Endometrial microvascular endothelial cells (primary cell): ENCODE data around the gene RNH1. TPM values are rescaled to one million over a fixed set of nuclear protein-coding genes. Genes with fewer than 3 reads are reported as not detected.

Source experiments
- in situ Hi-C: cut with HindIII; loops from 2 replicates; pipeline ENCODE4 v1.10.0; 2017; ENCODE audit warnings: low sequenced_read_pairs, low pct_unique_long_range_greater_than_20kb; ENCODE audit errors: inconsistent ontology term
- total RNA-seq: library from RNA; depleted of rRNA; stranded (reverse); fragments of >200 nt; gene quantifications from one replicate; pipeline ENCODE4 v1.2.3, GENCODE V29; 2015; ENCODE audit errors: inconsistent ontology term

Gene RNH1
- total RNA-seq, 1 donor from 2014 or later, result 278 TPM

GRCh38 chr11:489610-490185, 17.3 kb downstream of the RNH1 start:
- in situ Hi-C loops, result no loop called here

- in situ Hi-C loops, result no loop called here
Observed at GRCh38 chr11:488992-489391, 18.1 kb downstream of the RNH1 start.

GRCh38 chr11:488579-488978, 18.5 kb downstream of the RNH1 start:
- in situ Hi-C loops, result no loop called here

- in situ Hi-C loops, result no loop called here
Observed at GRCh38 chr11:488062-488461, 19.0 kb downstream of the RNH1 start.

GRCh38 chr11:487571-488021, 19.4 kb downstream of the RNH1 start:
- in situ Hi-C loops, result no loop called here

- in situ Hi-C loops, result no loop called here
Observed at GRCh38 chr11:486189-486588, 20.9 kb downstream of the RNH1 start.

GRCh38 chr11:484616-485015, 22.4 kb downstream of the RNH1 start:
- in situ Hi-C loops, result no loop called here

GRCh38 chr11:479311-479710, 27.7 kb downstream of the RNH1 start:
- in situ Hi-C loops, result no loop called here

- in situ Hi-C loops, result no loop called here
Observed at GRCh38 chr11:477052-477715, 29.9 kb downstream of the RNH1 start.

GRCh38 chr11:476416-476815, 30.6 kb downstream of the RNH1 start:
- in situ Hi-C loops, result no loop called here

GRCh38 chr11:475941-476340, 31.1 kb downstream of the RNH1 start:
- in situ Hi-C loops, result no loop called here

GRCh38 chr11:474914-475506, 32.0 kb downstream of the RNH1 start:
- in situ Hi-C loops, result no loop called here

GRCh38 chr11:473962-474785, 32.9 kb downstream of the RNH1 start:
- in situ Hi-C loops, result no loop called here

- in situ Hi-C loops, result no loop called here
Observed at GRCh38 chr11:473415-473814, 33.6 kb downstream of the RNH1 start.

GRCh38 chr11:472816-473215, 34.2 kb downstream of the RNH1 start:
- in situ Hi-C loops, result no loop called here

- in situ Hi-C loops, result no loop called here
Observed at GRCh38 chr11:472272-472671, 34.8 kb downstream of the RNH1 start.

GRCh38 chr11:471468-472145, 35.4 kb downstream of the RNH1 start:
- in situ Hi-C loops, result no loop called here

- in situ Hi-C loops, result no loop called here
Observed at GRCh38 chr11:469684-470560, 37.1 kb downstream of the RNH1 start.
